Hepatocyte (in vitro differentiated cells): Measurements from ENCODE around the gene MAPK11.

Experiments used
- EZH2 ChIP-seq: fragments of 200-600 bp; sonication (generic); IDR thresholded peaks from 2 replicates; pipeline ENCODE4 v1.6.1; 2016; ENCODE audit warnings: antibody characterized with exemption, mild to moderate bottlenecking, borderline replicate concordance
- TF ChIP-seq, protein P1 (sequence below): fragments of 200-600 bp; sonication (generic); IDR thresholded peaks from 2 replicates; pipeline ENCODE4 v1.5.1; 2016; ENCODE audit warnings: antibody characterized with exemption, mild to moderate bottlenecking; ENCODE audit not compliant: poor library complexity

DNA sequence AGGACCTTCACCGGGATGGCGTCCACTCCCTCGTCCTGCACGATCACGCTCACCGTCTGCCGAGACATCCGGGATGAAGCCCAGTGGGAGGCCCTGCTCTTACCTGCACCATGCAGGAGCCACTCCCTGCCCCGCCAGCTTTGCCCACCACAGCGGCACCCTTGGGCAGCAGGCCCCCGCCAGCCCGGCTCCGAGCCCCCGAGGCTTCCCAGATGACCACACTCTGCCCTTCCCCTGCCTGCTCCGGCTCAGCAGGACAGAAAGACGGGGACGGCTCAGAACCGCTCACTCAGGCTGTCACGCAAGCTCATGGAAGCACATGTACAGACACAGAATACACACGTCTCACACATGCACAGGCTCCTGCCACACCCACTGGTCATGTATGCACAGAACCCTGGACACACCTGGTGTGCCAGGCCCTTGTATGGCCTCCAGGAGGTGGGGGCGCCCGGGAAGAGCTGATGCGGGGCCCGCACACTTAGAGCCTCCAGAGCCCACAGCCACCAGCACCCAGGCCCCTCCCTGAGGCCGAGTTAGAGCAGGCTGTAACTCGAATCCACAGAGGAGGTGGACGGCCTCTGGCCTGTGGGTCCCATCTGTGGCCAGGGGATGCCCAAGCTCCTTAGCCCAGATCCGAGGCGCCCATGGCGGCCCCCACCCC lies 8.9 kb upstream of the MAPK11 start:
- TF ChIP-seq, protein P1, sequence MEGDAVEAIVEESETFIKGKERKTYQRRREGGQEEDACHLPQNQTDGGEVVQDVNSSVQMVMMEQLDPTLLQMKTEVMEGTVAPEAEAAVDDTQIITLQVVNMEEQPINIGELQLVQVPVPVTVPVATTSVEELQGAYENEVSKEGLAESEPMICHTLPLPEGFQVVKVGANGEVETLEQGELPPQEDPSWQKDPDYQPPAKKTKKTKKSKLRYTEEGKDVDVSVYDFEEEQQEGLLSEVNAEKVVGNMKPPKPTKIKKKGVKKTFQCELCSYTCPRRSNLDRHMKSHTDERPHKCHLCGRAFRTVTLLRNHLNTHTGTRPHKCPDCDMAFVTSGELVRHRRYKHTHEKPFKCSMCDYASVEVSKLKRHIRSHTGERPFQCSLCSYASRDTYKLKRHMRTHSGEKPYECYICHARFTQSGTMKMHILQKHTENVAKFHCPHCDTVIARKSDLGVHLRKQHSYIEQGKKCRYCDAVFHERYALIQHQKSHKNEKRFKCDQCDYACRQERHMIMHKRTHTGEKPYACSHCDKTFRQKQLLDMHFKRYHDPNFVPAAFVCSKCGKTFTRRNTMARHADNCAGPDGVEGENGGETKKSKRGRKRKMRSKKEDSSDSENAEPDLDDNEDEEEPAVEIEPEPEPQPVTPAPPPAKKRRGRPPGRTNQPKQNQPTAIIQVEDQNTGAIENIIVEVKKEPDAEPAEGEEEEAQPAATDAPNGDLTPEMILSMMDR = no peak
- TF ChIP-seq EZH2 = no peak
